Activated T-cell treated with anti-CD3 and anti-CD28 coated beads, Interleukin-2, amount 50 U/mL, for 1 hour (primary cell): ENCODE data around the gene DEGS2.

Experiments
- DNase-seq: peaks from one replicate; pipeline ENCODE4 v3.0.0-alpha.2; 2020

DEGS2 gene

GRCh38 chr14:100147691-100148464 is 11.6 kb downstream of the DEGS2 start:
- no peak for DNase-seq

DNA sequence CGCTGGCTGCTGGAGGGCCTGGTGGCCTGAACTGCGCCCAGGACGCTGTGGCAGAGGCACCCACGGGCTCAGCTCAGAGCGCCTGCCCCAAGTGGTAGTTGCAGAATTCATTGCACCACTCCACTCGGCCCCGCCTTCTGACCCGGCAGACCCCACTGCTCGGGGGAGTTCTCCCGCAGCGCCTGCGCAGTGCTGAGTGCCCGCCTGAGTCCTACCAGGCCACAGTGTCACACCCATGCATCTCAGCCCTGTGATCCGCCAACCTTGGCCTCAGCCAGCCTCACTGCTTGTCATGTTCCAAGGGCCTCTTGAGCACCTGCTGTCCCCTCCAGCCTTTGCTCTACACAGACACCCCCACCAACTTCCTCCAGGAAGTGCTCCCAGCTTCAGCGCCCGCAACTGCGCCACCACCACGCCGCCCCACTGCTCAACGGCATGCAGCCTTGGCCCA is 12.2 kb downstream of the DEGS2 start:
- DNase-seq = peak; percentile 72

- peak; percentile 51 for DNase-seq
Observed at GRCh38 chr14:100146531-100147091, 12.8 kb downstream of the DEGS2 start.

DNA sequence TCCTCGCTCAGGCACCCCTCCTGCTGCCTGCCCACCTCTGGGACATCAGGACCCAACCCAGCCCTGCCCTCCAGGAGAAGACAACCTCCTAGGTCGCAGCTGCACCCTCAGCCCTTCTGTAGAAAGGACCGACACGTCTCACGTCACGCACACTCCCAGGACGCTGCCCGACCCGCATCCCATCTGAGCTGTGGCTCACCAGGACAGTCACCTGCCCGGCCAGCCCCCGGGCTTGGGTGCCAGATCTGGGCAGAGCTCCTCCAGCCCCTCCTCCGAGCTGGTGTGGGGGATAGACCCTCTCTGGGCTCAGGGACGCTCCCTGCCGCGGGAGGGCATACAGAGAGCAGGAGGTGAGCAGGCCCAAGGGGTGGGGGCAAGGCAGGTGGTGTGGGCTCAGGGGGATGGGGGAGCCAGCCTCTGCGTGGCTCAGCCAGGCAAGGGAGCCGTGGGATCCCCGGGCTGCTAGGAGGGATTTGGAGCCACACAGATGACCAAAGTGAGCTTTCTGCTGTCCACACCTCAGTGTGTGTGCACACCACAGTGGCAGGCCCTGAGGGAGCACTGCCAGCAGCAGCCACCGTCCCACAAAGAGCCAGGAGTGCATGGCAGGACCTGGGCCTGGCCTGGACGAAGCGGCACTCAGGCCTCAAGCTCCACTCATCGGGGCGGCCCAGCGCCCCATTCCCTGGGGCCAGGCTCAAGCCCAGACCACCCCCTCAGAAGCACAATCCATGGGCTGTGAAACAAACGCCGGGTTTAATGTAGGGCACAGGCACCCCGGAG is 13.6 kb downstream of the DEGS2 start:
- no peak for DNase-seq

- DNase-seq = no peak
Observed at GRCh38 chr14:100144996-100145646, 14.3 kb downstream of the DEGS2 start.

DNA sequence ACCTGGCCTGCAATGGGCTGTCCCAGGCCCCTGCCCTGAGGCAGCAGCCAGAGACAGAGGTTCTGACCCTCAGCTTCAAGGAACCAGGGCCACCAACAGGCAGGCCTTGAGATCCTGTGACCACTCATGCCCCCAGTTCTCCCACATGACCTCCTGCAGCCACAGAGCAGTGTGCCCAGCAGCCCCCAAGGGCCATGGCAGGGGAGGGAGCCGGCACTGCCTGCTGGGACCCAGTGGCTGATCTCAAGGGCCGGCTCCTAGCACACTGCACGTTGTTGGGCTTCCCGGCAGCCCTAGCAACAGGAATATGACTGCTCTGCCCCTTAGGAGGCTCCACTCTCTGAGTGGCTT is 14.8 kb downstream of the DEGS2 start:
- no peak for DNase-seq

DNA sequence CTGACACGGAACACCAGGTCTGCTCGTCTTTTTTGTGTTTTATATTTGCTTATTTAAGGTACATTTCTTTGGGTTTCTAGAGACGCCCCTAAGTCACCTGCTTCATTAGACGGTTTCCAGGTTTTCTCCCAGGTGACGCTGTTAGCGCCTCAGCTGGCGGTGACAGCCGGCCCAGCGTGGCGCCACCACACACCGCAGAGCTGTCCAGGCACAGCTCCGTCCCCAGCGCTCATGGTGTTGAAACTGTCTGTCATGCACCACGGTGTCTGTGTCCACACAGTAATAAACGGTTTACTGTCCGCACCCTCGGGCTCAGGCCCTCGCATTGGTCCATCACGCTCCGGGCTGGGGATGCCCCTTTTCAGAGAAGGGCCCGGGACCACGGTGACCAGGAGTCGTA is 15.5 kb downstream of the DEGS2 start:
- no peak for DNase-seq

DNA sequence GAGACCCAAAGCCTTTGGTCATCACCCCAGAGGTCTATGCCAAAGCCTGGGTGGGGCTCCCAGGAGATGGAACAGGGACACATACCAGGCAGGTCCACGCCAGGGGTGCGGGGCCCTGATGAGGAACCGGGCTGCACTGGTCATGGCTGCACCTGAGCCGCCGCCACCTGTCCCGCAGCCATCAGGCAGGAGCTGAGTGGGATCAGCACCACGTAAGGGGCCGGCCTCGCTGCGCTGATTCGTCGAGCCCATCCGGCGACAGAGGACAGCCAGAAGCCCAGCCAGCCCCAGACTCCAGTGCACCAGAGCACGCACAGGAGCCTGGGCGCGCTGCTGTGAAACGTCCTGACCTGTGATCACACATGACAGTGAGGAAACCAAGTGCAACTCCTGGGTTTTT is 15.9 kb downstream of the DEGS2 start:
- no peak for DNase-seq

- no peak for DNase-seq
Observed at GRCh38 chr14:100142073-100143040, 17.1 kb downstream of the DEGS2 start.

GRCh38 chr14:100141098-100141497 is 18.3 kb downstream of the DEGS2 start:
- no peak for DNase-seq

GRCh38 chr14:100140452-100141078 is 18.9 kb downstream of the DEGS2 start:
- DNase-seq = no peak

DNA sequence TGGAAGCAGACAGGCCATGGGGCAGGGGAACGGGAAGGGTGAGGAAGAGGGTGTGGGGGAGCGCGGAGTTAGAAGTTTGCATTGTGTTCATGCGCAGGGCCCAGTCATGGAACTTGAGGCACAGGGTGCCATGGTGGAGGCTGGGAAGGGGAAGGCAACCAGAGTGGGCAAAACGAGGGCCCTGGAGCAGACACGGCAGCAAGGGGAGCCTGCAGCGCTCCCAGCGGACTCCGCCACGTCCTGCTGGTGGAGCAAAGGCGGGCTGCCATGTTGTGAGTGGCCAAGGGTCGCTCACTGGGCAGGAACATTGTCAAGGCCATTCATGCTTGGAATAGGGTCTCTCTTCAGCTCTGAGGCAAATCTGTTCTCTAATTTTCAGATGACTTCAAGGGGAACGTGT is 20.5 kb downstream of the DEGS2 start:
- DNase-seq = no peak

- no peak for DNase-seq
Observed at GRCh38 chr14:100138082-100138787, 21.2 kb downstream of the DEGS2 start.

- no peak for DNase-seq
Observed at GRCh38 chr14:100137173-100137572, 22.3 kb downstream of the DEGS2 start.

GRCh38 chr14:100135784-100136183 is 23.7 kb downstream of the DEGS2 start:
- DNase-seq = no peak

- DNase-seq = no peak
Observed at GRCh38 chr14:100135073-100135472, 24.4 kb downstream of the DEGS2 start.

DNA sequence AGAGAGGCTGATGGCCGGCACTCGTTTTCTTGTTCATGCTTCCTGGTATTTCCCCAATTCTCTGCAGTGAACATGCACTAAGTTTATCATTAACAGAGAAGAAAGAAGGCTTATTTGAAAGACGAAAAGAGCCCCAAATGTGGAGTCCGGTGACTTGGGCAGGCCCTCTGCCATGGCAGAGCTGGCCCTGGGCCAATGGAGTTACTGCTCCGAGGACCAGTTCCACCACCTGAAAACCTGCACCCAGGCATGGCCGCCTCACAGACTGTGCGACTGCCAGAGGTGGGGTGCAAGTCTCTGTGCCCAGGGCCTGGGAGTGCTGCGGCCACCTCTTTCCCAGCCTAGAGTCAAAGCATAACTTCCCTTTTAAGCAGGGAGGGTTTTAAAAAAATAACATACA is 24.9 kb downstream of the DEGS2 start:
- no peak for DNase-seq

GRCh38 chr14:100132903-100133510 is 26.4 kb downstream of the DEGS2 start:
- no peak for DNase-seq

DNA sequence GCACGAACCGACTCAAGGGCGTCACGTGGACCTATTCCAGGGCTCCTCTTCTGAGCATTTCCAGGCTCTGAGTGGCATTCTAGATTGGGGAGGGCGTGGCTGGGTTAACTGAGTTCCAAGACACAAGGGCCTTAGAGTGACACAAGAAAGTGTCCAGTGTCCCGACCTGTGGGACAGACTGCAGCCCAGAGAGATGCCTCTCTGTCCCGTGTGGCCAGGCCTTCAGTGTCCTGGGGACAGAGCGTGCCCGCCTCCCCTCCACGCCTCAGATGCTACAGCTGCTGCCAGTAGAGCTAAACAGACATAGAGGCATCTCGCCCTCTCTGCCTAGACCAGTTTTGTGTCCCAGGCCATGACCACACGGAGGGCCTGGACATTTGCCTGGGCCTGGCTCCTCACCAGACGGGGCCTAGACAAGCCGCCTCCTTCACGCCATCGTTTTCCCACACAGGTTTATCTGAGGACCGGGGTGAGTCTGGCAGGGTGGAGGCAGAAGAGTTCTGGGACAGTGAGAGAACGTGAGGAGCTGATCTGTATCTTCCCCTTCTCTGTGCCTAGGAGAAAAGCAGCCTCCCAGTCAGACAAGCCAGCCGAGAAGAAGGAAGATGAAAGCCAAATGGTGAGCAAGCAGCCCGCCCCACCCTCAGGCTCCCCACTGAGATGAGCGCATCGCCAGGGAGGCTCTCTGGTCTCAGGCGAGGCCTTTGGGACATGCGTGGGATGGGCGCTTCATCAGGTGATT is 27.1 kb downstream of the DEGS2 start:
- no peak for DNase-seq

DNA sequence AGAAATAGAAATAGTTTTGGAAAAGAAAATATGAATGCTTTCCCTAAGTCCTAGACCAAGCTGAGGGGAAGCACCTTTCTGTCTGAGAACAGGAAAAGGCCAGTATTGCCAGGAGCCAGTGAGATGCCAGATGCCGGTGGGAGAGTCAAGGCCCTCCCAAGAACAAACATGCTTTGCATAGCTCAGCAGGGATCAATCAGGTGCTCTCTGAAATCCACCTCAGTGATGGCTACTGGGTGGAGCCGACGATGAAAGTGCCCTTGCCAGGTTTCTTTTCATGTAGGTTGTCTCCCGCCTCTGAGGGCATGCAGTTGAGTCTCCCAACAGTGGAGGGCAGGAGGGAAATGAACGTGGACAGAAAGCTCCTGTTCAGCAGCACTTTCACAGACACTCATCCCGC is 28.3 kb downstream of the DEGS2 start:
- no peak for DNase-seq
